NCI-H2227 (cell line): ENCODE results near the gene NUP210L.

Experiments used
- DNase-seq: peaks from one replicate; lab custom pipeline; 2025; ENCODE audit not compliant: unreplicated experiment; lab: John Stamatoyannopoulos, UW

NUP210L gene

DNA sequence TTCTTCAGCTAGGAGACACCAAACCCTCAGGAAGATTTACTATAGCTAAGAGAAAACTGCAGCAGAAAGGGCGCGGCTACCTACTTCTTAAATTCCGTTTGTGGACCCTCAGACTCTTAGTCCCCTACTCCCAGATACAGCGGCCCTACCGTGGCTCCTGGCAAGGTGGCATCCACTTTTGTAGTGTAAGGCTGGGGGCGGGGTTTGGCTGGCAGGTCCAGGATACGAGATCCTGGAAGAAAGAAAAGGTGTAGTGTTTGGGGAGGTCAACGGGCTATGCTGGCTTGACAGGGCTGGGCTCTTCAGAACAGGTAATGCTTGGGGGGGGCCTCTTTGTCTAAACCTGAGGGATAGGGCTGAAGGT lies 186.9 kb downstream of the NUP210L start:
- peak; percentile 69 for DNase-seq

DNA sequence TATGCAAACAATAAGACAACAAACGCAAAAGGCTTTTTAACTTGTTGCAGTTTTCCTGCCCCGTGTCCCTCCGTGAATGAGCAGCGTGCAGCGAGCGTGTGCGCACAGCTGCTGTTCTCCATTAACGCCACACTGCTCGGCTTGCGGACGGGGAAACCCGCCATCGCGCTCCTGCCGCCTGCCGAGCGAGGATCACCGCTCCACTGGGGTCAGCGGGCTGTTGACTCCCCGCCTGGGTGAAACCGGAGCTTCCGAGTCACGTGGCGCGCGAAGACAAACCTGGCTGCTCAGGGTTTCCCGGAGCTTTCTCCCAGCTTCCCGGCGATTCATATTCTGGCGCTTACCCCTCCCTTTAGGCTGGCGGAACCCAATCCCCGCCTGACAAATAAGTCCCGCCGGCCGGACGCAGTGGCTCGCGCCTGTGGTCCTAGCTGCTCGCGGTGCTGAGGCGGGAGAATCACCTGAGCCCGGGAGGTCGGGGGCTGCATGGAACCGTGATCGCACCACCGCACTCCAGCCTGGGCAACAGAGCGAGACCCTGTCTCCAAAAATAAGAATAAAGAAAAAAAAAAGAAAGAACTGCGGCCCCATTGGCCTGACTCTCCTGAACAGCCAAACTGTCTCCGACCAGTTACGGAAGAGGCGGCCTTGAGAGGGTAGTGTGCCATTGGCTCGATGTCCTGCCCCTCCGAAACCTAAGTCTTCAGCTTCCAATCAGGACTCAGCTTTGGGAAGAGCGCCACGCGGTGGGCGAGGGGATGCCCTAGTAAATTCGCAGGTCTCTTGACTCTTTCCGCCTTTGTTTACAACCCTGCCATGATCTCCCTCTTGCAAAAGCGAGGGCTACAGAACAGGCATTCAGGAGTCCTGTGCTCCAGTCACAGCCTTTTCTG lies 187.5 kb downstream of the NUP210L start, which contains the start of gene CREB3L4:
Gene CREB3L4, plus strand, starts transcription at position 796 of the 893 bp plus-strand sequence. CDS start 624 bp downstream, outside the sequence.
- DNase-seq: peak; percentile 97

DNA sequence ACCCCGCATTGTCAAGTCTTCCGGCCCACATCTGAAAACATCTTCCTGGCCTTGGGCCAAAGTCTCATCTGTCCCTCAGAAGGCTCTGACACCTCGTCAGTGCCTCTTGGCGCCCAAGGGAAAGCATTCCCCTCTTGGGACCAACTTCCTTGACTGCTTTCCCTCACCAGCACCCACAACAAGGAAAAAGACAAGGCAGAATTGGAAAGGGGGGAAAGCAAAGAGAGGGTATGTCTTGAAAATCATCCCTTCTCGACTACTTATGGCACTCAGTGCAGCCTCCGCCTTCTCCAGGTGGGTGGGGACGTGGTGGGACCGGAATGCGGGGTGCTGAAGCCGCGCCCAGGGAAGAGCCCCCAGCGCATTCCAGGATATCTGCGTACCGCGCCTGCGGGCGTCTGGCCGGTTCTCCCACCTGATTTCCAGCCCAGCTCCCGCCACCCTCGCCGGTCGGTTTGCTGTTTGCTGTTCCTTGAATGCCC lies 191.0 kb downstream of the NUP210L start:
- peak; percentile 85 for DNase-seq

DNA sequence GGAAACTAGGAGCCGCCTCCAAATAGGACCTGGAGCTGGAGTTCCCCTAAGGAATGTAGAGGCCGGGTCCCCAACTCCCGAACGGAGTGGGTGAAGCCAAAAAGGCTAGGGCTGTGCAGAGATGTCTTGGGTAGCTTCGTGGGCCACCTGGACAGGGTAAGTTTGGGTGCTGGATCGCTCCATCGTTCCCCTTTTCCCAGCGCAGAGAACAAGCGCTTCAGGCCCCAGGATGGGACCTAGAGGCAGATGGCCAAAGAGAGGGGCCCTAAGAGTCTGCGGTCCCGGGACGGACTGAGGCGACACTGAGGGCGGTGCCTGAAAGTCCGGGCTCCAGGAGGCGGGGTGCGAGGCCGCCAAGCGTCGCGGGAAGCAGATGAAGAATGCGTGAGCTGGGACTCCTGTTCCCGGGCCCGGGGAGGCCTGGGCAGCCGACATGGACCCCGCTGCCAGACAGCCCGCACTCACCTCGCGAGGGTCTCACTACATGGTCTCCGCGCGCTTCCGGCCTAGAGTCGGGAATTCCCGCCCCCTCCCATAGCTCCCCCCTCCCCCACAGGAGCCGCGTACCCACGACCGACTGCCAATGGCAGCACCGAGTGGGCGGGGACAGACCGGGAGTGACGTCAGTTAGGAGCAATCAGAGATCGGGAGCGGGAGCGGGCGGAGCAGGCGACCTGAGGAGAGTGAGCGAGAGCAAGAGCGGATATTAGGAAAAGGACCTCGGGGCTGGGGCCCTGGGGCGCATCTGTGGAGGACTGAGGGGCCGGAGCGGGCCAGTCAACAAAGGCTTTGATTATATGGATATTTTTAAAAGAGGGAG lies 191.6 kb downstream of the NUP210L start, which contains the start of gene SLC39A1:
Gene SLC39A1, minus strand, starts transcription at position 508 of the 820 bp plus-strand sequence. CDS start 822 bp downstream, outside the sequence.
- peak; percentile 99 for DNase-seq

DNA sequence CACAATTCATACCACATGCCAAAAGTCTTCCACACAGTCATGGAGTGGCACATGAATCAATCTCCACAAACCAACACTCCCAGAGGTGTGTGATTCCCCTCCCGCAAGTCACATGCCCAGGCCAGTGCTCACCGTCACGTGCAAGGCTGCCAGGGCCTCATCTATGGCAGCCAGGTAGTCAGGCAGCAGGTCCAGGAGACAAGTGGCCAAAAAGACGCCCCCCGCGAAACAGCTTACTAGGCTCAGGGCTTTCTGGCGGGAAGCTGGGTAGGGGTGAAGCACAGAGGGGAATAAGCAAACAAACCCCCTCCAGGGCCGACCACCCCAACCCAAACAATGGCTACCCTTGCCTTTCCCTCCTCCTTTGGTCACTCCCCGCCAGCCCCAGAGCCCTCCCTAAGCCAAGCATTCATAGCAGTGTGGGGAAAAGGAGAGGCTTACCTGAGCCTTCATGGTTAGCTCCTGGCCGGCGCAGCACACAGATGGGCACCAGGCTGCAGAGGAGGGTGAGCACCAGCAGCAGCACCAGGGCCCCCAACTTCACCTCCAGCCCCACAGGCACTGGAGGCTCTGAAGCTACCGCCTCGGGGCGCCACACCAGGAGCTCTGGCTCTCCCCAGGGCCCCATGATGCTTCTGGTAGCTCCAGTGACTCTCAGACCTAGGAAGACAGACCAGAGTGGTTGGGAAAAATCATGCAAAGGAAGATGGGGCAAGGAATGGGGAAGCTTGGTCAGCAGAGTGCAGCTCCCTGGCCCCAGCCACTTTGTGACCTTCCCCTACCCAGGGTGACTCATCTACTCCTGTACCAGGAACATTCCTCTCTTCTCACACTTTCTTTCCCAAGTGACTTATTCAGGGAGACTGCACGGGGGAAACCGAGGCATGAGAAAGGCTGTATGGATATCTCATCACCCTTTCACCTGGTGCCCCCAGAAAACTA lies 192.5 kb downstream of the NUP210L start:
- peak; percentile 34 for DNase-seq

DNA sequence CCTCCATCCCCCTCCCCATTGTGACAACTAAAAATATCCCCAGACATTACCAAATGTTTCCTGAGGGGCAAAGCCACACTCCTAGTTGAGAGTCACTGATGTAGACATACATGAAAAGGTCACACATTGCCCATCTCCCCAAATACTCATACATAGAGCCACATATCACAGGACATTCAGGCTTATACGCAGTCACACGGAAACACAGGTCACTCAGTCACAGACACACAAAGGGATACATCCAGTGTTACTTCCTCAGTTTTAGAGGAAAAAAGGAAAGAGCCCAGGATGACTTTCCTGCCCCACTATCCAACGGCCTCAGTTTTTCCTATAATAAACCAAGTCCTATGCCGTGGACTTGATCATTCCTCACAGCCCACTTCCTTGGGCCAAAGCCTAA lies 193.5 kb downstream of the NUP210L start:
- no peak for DNase-seq

DNA sequence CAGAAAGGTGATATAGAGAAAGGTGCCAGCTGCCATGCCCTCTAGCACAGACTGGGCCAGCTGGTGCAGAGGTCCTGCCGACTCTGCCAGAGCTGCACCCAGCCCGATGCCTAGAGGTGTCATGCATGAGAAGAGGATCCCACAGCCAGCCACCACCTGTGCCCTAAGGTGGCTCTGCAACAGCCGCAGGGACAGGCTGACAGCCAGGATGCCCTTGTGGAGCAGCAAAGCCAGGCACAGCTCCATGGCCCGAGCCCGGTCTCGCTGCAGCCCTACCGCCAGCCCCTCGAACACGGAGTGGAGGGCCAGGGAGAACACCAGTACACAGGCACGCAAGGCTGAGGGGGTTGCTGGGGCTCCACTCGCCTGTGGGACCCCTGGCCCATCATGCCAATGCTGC lies 194.7 kb downstream of the NUP210L start:
- no peak for DNase-seq

DNA sequence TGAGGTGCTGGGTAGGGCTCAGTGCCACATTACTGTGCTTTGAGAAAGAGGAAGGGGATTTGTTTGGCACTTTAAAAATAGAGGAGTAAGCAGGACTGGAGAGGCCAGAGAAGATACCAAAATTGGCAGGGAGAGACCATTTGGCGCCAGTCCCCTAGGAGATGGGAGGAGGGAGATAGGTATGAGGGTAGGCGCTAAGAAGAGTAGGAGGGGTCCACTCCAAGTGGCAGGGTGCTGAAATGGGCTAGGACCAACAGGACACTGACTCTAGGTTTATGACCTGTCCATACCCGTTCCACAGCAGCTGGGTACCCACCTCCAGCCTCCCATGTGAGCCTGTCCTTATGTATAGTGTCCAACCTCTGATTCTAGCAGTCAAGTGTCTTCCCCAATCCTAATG lies 195.4 kb downstream of the NUP210L start:
- no peak for DNase-seq

DNA sequence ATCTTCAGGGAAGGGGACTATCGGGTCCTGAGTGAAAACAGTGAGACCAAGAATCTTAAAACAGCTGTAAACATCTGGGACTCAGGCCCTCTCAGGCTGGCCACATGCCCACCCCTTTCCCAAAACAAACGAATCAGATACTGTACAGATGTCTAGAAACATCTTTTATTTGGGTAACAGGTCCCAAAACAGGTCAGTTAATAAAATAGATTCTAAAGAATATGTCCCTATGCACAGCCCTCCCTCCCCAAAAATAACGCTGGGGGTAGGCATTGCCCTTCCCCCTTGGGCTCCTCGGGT lies 196.0 kb downstream of the NUP210L start:
- DNase-seq: no peak

DNA sequence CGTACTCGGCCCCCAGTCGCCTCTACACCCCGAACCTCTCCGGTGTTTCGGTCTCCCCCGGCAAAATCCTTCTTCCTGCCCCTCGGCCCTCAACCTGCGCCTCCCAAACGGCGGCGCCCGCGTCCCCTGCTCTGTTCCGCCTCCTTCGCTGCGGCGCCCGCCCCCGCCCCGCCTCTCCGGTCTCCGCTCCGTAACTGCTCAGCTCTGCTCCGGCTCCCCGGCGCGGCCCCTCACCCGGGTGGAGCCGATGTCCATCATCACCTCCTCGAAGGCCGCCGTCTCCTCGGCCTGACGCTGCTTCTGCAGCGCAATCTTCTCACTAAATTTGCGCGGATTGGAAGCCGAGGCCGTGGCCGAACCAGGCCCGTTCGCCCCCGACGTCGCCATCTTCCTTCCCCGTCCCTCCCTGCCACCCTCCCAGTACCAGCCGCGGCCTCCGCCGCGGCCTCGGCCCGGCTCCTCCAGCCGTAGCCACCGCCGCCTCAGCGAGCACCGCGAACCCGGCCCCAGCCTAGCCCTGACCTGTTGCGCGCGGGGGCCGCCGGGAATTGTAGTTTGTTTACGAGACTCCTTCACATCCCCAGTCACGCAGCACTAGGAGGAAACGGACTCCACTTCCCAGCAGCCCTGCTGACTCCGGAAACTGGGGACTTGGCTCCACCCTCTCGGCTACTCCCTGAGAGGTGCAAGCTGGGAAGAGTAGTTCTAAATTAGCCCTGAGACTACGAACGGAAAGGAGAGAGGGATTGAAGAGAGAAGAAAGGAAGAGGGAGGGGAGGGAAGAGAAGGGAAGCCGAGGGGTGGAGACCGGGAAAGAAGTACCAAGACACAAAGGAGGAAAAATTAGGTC lies 196.5 kb downstream of the NUP210L start, which contains the start of gene CRTC2:
Gene CRTC2, minus strand, starts transcription at position 502 of the 850 bp plus-strand sequence. Its CDS starts 115 bp downstream, at position 387.
- peak; percentile 99 for DNase-seq

DNA sequence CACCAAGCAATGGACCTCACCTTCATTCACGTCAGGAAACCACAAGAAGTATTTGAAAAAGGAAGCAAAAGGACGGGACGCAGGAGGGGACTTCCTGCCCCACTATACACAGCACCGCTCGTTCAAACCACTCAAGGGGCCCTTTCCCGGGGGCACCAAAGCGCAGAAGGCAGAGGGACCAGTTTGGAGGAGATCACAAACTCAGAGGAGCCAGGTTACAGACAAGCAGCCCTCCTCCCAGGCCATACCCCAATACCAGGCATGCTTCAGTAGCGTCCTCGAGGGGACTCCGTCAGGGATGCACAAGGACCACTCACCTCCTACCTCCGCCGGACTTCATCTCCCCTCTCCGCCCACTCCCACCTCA lies 197.1 kb downstream of the NUP210L start:
- no peak for DNase-seq

DNA sequence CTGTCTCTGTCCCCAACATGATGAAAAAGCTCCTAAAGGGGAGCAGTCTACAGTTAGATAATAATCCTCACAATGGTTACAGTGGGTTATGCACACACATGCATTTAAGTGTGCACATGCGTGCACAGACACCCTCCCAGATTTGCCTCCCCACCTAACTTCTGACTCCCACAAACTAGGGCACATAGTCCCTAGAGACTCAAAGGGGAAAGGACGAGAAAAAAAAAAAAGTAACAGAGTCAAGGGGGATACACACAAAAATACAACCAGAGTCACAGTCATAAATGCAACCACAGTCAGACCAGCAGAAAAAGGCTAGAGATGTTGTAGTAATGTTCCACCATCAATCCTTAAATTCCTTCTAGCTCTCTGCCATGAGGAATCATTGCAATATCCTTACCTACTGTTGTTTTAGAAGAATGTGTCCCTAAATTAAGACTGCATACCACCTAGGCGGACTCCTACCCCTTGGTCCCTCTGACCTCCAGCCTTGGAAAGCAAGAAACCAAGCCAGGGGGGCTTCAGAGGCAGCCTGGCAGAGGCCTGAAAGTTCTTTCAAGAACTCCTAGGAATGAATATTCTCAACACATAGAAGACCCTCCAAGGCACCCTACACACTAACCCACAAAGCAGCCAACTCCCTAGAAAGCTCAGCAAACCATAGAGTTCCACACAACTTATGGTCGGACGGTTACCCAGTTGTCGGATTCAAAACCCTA lies 197.7 kb downstream of the NUP210L start:
- no peak for DNase-seq

DNA sequence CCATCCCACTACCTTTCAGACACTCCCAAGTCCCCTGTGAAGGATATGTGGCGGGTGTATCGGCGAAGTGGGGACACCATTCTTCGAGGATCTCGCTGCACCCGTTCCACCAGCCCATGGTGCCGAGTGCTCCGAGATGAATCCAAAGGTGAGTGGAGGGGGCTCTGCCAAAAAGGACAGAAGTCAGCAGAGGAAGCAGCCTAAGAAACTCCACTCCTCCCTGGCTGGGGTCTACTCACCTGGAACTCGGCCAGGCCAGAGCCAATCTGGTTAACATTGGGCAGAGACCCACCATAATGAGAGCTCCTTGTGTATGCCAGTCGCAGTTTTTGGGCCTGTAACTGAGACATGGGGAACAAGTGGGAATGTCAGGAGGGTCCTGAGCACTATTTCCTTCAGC lies 200.0 kb downstream of the NUP210L start:
- DNase-seq: no peak

DNA sequence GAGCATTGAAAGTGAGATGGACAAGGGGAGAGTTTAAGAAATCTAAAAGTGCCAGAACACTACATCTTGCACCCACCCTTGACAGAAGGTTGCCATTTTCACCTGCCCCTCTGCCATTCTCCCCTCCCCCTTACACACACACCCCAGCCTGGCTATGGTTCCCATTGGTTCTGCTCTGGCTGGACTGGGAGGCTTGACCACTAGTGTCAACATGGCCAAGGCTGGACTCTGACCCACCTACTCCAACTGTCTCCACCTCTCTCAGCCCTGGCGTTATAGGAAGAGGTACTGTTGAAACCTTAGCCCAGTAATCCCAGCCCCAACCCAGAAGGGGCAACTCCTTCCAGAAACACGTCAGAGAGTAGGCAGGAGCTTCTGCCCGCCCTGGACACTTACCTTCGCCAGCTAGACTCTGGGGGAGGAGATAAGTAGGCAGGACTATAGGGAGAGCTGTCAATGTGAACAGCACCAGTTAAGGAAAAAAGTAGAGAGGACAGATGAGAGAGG lies 201.0 kb downstream of the NUP210L start:
- no peak for DNase-seq

DNA sequence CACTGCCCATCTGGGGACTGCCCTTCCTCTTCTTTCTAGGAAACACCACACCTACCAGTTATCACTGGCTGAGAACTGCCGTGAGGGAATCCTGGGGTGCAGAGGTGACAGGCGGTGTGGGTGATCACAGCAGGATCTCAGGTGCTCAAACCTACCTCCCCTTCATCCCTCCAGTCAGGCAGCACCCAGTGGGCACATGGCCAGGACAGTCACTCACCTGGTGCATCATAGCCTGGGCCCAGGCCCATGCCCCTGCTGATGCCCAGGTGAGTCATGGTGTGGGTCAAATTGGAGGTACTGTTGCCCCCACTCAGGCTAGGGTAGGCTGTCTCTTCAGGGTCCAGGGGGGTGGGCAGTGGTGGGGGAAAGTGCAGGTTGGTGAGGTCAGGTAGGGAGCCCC lies 203.1 kb downstream of the NUP210L start:
- DNase-seq: no peak

DNA sequence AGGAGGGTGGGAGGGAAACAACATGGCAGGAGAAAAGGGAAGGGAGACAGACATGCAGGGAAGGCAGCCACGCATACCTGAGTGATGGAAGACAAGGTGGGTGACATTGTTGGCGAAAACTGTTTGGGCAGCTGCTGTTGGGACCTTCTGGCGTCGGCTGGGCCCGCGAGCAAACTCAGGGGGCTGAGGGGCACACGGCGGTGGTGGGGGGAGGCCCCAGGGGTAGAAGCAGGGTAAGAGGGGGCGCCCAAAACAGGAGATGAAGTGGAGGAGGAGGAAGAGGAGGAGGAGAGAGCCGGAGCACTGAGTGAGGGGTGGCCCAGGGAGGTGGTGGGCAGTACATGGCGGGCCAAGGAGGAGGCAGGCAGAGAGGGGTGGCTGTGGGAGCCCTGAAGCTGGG lies 203.7 kb downstream of the NUP210L start:
- no peak for DNase-seq

DNA sequence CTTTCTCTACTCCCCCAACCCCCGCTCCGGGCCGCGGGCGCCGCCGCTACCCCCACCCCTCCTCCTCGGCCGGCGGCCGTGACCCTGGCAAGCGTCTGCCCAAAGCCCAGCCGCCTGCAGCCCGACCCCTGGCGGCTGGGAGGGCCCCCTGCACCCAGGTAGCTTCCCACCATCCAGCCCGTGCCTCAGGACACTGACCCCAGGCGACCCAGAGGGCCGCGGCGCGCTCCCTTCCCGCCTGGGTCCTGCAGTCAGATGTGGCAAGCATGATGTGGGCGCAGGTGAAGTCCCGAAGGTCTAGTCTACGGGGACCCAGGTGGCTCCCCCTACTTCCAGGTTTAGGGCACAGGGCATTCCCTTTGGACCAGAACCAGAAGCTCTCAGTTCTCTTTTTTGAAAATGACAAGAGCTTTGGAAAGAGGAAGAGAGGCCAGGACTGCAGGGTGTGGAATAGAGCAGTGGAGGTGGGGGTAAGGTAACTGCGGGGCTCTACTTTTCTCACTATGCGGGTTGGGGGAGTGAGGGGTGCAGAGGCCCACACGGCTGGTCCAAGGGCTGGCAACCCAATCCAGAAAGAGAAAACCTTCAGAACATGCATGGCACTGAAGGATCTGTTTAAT lies 208.1 kb downstream of the NUP210L start, which contains the start of gene DENND4B:
Gene DENND4B, minus strand, starts transcription at position 97 of the 620 bp plus-strand sequence. CDS start 2,344 bp downstream, outside the sequence.
- DNase-seq: peak; percentile 88
